Measurements from ENCODE around the gene MIP.

GRCh38 chr12:56431288-56431687, 23.2 kb downstream of the MIP start:
- TF ChIP-seq ZNF792 (tag by site-specific recombination; IDR thresholded peaks at IDR 0.05) (no peak), ZNF423 (tag by site-specific recombination; IDR thresholded peaks at IDR 0.05) (no peak), ZFP37 (tag by site-specific recombination; IDR thresholded peaks at IDR 0.05) (no peak), ZNF654 (tag by site-specific recombination; IDR thresholded peaks at IDR 0.05; ENCODE audit: low read depth) (no peak), ZNF138 (tag by site-specific recombination; IDR thresholded peaks at IDR 0.05; ENCODE audit: borderline replicate concordance) (no peak)
- TF ChIP-seq, protein P1, sequence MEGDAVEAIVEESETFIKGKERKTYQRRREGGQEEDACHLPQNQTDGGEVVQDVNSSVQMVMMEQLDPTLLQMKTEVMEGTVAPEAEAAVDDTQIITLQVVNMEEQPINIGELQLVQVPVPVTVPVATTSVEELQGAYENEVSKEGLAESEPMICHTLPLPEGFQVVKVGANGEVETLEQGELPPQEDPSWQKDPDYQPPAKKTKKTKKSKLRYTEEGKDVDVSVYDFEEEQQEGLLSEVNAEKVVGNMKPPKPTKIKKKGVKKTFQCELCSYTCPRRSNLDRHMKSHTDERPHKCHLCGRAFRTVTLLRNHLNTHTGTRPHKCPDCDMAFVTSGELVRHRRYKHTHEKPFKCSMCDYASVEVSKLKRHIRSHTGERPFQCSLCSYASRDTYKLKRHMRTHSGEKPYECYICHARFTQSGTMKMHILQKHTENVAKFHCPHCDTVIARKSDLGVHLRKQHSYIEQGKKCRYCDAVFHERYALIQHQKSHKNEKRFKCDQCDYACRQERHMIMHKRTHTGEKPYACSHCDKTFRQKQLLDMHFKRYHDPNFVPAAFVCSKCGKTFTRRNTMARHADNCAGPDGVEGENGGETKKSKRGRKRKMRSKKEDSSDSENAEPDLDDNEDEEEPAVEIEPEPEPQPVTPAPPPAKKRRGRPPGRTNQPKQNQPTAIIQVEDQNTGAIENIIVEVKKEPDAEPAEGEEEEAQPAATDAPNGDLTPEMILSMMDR (tag by site-specific recombination; IDR thresholded peaks at IDR 0.05): no peak
